IgD-negative memory B cell (primary cell): Measurements from ENCODE around the gene TSPAN2. TPM values are rescaled to one million over a fixed set of nuclear protein-coding genes. Genes with fewer than 3 reads are reported as not detected.

Source experiments
- H3K27ac Mint-ChIP-seq, 3 donors: one replicate each; pipeline ENCODE4 v1.8.0; 2020 to 2022; ENCODE audit warnings: mild to moderate bottlenecking in 3 of 3, mixed read lengths in 3 of 3, moderate library complexity in 1 of 3
- H3K27me3 Mint-ChIP-seq: one replicate; pipeline ENCODE4 v1.8.0; 2021; ENCODE audit warnings: mixed read lengths
- H3K36me3 Mint-ChIP-seq: one replicate; pipeline ENCODE4 v1.8.0; 2020; ENCODE audit warnings: mild to moderate bottlenecking, mixed read lengths
- H3K4me1 Mint-ChIP-seq, 3 donors: one replicate each; pipeline ENCODE4 v1.8.0; 2020 to 2022; ENCODE audit warnings: mixed read lengths in 3 of 3, mild to moderate bottlenecking in 1 of 3
- H3K4me3 Mint-ChIP-seq, 4 donors: one replicate each; pipeline ENCODE4 v1.8.0; 2020 to 2022; ENCODE audit warnings: mild to moderate bottlenecking in 4 of 4, mixed read lengths in 4 of 4, moderate library complexity in 3 of 4
- H3K9me3 Mint-ChIP-seq, 3 donors: one replicate each; pipeline ENCODE4 v1.8.0; 2020 to 2021; ENCODE audit warnings: mixed read lengths in 3 of 3, mild to moderate bottlenecking in 1 of 3
- polyA plus RNA-seq: library from polyadenylated mRNA; unstranded; fragments of 300-500 nt; fragmentation: Illumina TruSeq; gene quantifications from one replicate; pipeline ENCODE4 v1.2.3, GENCODE V29; 2021

The TSPAN2 gene
- polyA plus RNA-seq, 1 donor from 2014 or later, result 2.0 TPM

DNA sequence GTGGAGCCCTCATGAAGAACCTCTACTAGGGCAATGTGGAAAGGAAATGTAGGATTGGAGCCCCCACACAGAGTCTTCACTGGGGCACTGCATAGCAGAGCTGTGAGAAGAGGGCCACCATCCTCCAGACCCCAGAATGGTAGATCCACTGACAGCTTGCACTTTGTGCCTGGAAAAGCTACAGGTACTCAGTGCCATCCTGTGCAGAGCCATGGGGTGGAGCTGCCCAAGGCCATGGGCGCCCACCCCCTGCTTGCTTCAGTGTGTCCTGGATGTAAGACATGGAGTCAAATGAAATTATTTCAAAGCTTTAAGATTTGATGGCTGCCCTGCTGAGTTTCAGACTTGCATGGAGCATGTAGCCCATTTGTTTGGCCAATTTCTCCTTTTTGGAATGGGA lies 76.9 kb downstream of the TSPAN2 start:
- Mint-ChIP-seq H3K36me3 (peaks cover 1% of the 10 kb centered on the region), H3K4me1 (peaks cover 0 to 3% (median 0%) of the 10 kb centered on the region in 3 donors), H3K4me3 (no peak overlapping the region), H3K9me3 (peaks cover 0 to 3% (median 2%) of the 10 kb centered on the region in 3 donors), H3K27me3 (no peaks in the 10 kb centered on the region), H3K27ac (no peak overlapping the region)

DNA sequence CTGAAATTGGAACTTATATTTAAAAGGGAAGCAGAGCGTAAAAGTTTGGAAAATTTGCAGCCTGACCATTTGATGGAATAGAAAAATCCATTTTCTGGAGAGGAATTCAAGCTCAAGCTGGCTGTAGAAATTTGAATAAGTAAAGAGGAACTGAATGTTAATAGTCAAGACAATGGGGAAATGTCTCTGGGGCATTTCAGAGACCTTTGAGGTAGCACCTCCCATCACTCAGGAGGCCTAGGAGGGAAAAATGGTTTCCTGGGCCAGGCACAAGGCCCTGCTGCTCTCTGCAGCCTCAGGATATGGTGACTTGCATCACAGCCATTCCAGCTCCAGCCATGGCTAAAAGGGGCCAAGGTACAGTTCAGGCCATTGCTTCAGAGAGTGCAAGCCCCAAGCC lies 77.3 kb downstream of the TSPAN2 start:
- peaks cover 0 to 3% (median 0%) of the 10 kb centered on the region in 3 donors for H3K4me1 Mint-ChIP-seq
- H3K36me3 Mint-ChIP-seq, result peaks cover under 1% of the 10 kb centered on the region
- no peak overlapping the region for H3K27ac Mint-ChIP-seq
- H3K9me3 Mint-ChIP-seq, result peaks cover 0 to 3% (median 2%) of the 10 kb centered on the region in 3 donors
- H3K4me3 Mint-ChIP-seq, result no peak overlapping the region
- no peaks in the 10 kb centered on the region for H3K27me3 Mint-ChIP-seq

DNA sequence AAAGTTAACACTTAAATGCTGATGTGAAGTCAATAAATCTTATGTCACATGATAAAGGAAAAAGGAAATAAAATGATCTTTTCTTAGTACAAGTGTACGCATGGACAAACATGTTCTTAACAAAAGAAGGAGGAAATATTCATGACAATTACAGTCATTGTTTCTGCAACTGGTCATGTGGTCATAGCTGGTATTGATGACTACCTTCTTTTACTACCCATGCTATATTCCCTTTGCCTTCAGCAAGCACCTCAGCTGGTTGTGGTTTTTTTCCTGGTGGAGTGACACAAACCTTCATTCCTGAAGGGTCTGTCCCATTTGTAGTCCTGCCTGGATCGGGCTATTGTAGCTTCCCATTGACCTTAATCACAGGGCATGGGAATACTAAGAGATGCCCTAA lies 83.1 kb downstream of the TSPAN2 start:
- Mint-ChIP-seq H3K4me3 (no peak overlapping the region), H3K27ac (no peak overlapping the region), H3K36me3 (peaks cover 2% of the 10 kb centered on the region), H3K9me3 (peaks cover 0 to 1% (median 0%) of the 10 kb centered on the region in 3 donors), H3K27me3 (peaks cover 5% of the 10 kb centered on the region), H3K4me1 (no peaks in the 10 kb centered on the region)

Other genes starting within 250 kb of the TSPAN2 start
- not detected for gene SYCP1, start 234.6 kb downstream of the TSPAN2 start, polyA plus RNA-seq
- gene TSHB, start 59.7 kb downstream of the TSPAN2 start, polyA plus RNA-seq, result not detected
- gene NGF, start 248.7 kb upstream of the TSPAN2 start, polyA plus RNA-seq, result not detected